HT-29 (cell line): ENCODE measurements around the gene TCTN1. TPM values are rescaled to one million over a fixed set of nuclear protein-coding genes. Genes with fewer than 3 reads are reported as not detected.
A peak's percentile ranks its signal among the peaks of the same experiment; 100 is the strongest.

Source experiments
- DNase-seq: peaks from one replicate; pipeline ENCODE4 v3.0.0-alpha.2; 2015; ENCODE audit warnings: low spot score
- small RNA-seq: library from RNA; depleted of rRNA; stranded (forward); fragments of <200 nt; gene quantifications from one replicate; pipeline ENCODE3, GENCODE V24; 2014
- total RNA-seq: library from RNA; depleted of rRNA; stranded (reverse); fragments of >200 nt; shearing (Covaris generic); gene quantifications from 2 replicates; pipeline ENCODE4 v1.2.3, GENCODE V29; 2014; rRNA removed

Gene TCTN1
- total RNA-seq, 1 experiment from 2014 or later, result 3.0 TPM

- no peak for DNase-seq
Measured at GRCh38 chr12:110679201-110679600, 65.3 kb downstream of the TCTN1 start.

DNA sequence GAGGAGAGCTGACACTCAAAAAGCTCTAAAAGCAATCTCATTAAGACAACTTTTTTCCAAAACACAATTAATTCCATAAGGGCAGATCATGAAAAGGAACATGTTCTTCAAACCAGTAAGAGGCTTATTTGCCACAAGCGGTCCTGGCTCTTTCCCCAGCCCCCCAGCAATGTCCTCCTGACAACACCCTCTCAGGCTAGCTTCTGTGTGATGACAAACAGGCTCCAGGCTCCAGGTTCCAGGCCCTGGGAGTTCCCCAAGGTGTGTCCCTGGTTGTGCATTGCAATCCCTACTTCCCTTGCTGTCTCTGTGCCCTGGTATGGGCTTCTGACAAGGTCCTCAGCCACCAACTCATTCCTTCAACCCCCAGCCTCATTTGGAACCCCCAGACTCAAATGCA, 66.1 kb downstream of the TCTN1 start:
- DNase-seq, result no peak

GRCh38 chr12:110683888-110684287, 70.0 kb downstream of the TCTN1 start:
- no peak for DNase-seq

DNA sequence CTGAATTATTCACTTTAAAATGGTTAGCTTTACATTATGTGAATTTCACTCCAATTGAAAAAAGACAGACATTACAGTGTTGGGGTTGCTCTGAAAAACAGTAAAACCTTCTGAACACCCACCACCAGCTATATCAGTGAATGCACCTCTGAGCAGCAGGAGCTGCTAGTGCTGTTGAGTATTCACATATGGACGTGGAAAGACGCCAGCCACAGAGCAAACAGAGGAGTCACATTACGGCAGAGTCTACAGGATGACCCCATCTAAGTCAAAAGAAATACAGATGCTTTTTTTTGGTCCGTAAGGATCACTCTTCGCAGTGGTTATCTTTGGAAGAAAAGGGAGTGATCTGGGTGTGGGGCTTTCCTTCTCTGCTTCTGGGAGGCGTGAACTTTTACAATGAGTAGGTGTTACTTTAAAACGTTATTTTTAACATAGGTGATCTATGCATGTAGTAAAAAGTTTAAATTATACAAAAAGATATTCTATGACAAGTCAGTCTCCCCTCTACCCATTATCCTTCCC, 70.4 kb downstream of the TCTN1 start:
- no peak for DNase-seq

DNA sequence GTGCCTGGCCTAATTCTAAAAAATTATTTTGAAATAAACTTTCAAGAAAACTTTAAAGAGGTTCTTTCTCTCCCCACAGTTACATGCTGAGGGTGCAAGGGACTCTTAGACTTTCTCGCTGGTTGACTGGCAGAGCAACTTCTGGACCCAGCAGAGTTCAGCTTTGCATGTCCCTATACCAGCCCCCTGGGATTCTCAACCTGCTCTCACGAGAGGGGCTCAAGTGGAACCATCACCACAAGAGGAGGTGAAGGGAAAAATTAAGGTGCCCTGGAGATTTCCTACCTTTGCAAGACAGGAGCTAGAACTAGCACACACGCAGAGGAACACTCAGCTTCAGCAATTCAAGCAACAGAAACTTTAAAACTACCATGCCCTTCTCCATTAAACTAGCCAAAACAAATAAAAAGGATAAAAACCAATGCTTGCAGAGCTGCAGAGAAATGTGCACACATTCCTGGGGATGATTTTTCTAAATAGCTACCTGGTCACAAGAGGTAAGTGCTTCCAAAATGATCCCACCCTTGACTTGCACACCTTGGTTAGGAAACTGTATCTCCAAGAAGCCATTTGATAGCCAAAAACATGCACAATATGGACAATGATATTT, 72.5 kb downstream of the TCTN1 start:
- no peak for DNase-seq

GRCh38 chr12:110687396-110688169, 73.7 kb downstream of the TCTN1 start:
- no peak for DNase-seq

DNA sequence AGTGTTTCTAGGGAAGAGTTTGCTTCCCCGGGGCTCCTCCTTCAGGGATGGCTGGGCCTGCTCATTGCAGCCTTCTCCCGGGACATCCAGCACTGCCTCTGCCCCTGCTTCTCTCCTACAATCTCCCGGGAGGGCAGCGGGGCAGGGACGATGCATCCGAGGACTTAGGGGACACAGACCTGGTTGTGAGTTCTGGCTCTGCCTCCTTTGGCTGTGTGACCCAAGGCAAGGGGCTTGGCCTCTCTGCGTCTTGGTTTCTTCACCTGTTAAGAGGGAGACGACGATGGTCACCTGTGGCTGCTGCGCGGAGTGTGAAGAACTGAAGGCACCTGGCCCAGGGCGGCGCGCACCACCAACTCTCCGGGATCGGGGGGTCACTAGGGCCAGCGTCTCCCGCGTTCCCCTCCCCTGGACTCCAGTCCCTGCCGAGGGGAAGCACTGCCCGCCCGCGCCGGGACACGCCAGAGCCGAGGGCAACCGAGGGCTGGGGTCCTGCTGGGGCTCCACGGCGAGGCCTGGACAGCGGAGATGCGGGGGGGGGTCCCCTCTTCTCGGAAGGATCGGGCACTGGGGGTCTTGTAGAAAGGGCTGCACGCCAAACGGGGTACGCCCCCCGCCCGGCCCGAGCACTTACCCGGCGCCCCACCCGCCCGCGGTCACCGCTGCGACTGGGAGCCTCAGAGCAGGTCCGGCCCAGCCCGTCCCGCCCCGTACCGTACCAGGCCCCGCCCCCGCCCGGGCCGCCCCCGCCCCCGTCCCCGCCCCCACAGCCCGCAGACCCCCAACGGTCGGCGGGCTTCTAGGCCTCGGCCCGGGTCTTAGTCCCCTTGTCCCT, 74.7 kb downstream of the TCTN1 start, which contains the start of gene HVCN1:
Gene HVCN1 (minus strand): TSS at position 670 of the 835 bp plus-strand sequence. CDS start 5,870 bp downstream, outside the sequence.
- no peak for DNase-seq

DNA sequence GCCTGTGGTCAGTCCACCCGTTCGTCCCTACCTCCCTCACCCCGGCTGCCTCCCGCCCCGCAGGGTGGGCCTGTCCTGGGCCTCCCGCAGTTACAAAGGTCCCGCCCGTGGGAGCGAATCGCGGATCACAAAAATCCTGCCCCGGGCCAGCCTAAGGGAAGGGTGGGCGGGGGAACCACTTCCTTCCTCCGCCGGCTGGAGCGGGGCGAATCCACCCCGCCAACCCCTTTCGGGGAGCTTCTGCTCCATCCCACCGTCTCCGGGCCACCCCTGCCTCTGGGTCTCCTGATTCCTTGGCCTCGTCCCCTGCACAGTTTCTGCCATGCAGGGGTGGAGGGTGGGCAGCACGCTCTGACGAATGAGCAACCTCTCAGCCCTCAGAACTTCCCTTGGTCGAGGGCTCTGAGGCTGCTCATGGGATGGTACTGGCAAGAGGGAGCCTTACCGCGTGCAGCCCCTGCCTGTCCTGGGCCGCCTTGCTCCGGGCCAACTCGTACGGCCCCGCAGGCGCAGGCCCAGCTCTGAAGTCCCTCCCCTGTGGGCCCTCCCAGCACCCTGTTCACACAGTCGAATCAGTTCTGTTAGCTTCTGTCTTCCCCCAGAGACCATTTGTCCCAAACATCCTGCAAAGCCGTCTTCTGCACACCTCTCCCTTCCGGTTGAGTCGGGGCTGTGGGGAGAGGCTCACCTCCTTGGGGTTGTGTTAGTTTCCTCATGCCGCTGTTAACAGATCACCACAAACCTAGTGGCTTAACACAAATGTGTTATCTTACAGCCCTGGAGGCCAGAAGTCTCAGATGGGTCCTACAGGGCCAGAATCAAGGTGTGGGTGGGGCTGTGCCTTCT, 75.6 kb downstream of the TCTN1 start:
- no peak for DNase-seq

GRCh38 chr12:110690127-110690430, 76.2 kb downstream of the TCTN1 start:
- DNase-seq, result no peak

DNA sequence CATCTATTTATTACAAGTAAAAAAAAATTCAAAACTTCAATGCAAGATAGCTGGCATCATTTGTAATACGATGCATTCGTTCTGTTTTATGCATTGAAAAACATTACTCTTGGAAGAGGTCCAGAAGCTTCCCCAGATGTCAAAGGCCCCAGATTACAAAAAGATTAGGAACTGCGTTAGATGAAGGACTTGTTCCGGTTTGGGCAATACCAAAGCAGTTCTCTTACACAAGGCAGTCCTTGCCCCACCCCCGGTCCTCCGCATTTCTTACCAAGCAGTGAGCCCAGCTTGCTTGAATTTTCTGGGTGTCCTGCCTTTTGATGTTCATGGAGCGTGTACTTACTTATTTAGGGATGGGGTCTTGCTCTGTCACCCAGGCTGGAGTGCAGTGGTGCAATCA, 79.8 kb downstream of the TCTN1 start:
- no peak for DNase-seq

GRCh38 chr12:110694330-110694901, 80.5 kb downstream of the TCTN1 start:
- no peak for DNase-seq

DNA sequence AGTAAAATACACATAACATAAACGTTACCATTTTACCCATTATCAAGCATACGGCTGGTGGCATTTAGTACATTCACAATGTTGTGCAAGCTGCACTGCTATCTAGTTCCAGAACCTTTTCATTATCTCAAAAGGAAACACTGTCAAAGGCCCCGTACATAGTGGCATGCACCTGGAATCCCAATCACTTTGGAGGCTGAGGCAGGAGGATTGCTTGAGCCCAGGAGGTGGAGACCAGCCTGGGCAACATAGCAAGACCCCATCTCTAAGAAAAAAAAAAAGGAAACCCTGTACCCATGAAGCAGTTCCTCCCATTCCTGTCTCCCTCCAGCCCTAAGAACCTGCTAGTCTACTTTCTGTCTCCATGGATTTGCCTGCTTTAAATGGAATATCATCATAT, 82.4 kb downstream of the TCTN1 start:
- no peak for DNase-seq

GRCh38 chr12:110697236-110697635, 83.3 kb downstream of the TCTN1 start:
- DNase-seq, result no peak

DNA sequence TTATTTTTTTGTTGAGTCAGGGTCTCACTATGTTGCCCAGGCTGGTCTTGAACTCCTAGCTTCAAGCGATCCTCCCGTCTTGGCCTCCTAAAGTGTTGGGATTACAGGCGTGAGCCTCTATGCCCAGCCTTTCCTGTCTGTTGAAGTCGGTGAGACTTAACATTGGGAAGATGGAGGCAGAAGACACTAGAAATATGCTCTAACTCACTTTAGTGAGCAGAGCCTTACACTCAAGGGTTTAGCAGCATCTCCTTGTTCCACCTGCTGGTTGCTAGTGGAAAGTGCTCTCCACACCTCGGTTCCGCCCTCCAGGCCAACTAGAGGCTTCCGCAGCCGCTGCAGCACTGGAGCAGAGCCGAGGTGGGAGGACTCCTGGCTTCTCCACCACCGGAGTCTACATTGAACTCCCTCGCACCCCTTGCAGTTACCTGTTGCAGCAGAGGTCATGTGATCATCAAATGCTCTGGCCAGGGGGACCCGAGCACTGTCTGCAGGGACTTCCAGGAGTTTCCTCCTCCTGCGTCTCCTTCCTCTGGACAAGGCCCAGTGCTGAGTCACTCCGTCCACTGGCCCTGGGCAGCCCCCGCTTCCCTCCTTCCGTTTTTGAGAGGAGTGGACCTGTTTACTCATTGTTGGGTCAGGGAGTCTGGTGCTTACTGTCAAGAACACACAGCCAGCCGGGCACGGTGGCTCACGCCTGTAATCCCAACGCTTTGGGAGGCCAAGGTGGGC, 84.4 kb downstream of the TCTN1 start:
- DNase-seq, result peak; percentile 92

Small RNA genes within 50 kb of the gene (small RNA-seq; reads per million reads assigned to genes)
- gene RN7SL387P, result not detected

Other genes with a start within 250 kb of the TCTN1 start
- gene ANAPC7, start 210.4 kb upstream of the TCTN1 start, total RNA-seq, result 54.4 and 58.5 TPM in 2 replicates
- gene ARPC3, start 163.8 kb upstream of the TCTN1 start, total RNA-seq, result 85.0 and 105 TPM in 2 replicates
- 10.8 and 14.3 TPM in 2 replicates for gene GPN3, start 145.9 kb upstream of the TCTN1 start, total RNA-seq
- gene FAM216A, start 145.3 kb upstream of the TCTN1 start, total RNA-seq, result 15.0 and 15.3 TPM in 2 replicates
- gene VPS29, start 112.0 kb upstream of the TCTN1 start, total RNA-seq, result 41.7 and 43.5 TPM in 2 replicates
- 0.23 TPM in 1 of 2 replicates, not detected in the other for gene RAD9B, start 111.8 kb upstream of the TCTN1 start, total RNA-seq
- gene PPTC7, start 30.8 kb upstream of the TCTN1 start, total RNA-seq, result 3.7 and 6.1 TPM in 2 replicates
- gene HVCN1, start 75.0 kb downstream of the TCTN1 start, total RNA-seq, result not detected in 2 replicates
- 105 and 120 TPM in 2 replicates for gene PPP1CC, start 128.8 kb downstream of the TCTN1 start, total RNA-seq
- not detected in 2 replicates for gene CCDC63, start 232.9 kb downstream of the TCTN1 start, total RNA-seq